Fibroblast of pulmonary artery (primary cell): ENCODE measurements around the gene SLC25A11.

Experiments used
- DNase-seq: peaks from one replicate; pipeline ENCODE4 v3.0.0-alpha.2; 2010; ENCODE audit warnings: low read depth
- H3K4me3 ChIP-seq: replicated peaks from 2 replicates; pipeline ENCODE4 v1.5.1; 2011; ENCODE audit warnings: low read depth, mild to moderate bottlenecking, control low read depth, low read length, moderate library complexity
- TF ChIP-seq, protein P1 (sequence below): IDR thresholded peaks from 2 replicates; pipeline ENCODE4 v1.5.1; 2011; ENCODE audit warnings: mild to moderate bottlenecking, control low read depth, low read length, inconsistent platforms; ENCODE audit errors: missing control alignments

Gene SLC25A11

DNA sequence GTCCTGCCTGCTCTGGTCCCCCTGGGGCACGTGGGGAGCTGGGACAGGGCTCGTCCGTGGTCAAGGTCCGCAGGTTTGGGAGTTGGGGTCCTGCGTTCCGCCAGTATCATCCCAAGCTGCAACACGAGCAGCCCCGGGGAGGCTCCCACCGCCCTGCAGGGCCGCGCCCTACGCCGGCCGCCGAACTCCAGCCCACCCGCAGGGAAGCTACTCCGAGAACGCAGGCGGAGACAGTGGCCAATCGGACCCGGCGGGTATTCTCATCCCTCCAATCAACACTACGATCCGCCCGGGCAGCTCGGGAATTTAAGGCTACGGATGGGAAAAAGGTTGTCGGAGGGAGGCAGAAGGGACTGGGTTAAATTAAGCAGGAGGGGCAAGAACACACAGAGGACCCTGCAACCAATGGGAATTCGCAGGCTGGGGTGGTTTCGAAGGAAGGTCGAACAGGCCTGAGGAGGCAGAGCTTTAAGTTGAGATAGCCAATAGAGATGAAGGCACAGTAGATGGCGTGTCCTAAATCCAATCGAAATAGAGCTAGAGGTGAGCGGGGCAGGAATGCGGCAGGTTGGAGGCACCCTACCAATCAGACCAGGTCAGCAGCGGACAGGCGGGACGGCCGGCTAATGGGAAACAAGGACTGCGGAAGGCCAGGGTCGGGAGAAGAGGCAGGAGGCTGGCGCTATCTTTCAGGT is 27.1 kb upstream of the SLC25A11 start:
- TF ChIP-seq, protein P1, sequence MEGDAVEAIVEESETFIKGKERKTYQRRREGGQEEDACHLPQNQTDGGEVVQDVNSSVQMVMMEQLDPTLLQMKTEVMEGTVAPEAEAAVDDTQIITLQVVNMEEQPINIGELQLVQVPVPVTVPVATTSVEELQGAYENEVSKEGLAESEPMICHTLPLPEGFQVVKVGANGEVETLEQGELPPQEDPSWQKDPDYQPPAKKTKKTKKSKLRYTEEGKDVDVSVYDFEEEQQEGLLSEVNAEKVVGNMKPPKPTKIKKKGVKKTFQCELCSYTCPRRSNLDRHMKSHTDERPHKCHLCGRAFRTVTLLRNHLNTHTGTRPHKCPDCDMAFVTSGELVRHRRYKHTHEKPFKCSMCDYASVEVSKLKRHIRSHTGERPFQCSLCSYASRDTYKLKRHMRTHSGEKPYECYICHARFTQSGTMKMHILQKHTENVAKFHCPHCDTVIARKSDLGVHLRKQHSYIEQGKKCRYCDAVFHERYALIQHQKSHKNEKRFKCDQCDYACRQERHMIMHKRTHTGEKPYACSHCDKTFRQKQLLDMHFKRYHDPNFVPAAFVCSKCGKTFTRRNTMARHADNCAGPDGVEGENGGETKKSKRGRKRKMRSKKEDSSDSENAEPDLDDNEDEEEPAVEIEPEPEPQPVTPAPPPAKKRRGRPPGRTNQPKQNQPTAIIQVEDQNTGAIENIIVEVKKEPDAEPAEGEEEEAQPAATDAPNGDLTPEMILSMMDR, result no peak
- peak overlapping the region; percentile 94 for H3K4me3 ChIP-seq
- peak; percentile 100 for DNase-seq

DNA sequence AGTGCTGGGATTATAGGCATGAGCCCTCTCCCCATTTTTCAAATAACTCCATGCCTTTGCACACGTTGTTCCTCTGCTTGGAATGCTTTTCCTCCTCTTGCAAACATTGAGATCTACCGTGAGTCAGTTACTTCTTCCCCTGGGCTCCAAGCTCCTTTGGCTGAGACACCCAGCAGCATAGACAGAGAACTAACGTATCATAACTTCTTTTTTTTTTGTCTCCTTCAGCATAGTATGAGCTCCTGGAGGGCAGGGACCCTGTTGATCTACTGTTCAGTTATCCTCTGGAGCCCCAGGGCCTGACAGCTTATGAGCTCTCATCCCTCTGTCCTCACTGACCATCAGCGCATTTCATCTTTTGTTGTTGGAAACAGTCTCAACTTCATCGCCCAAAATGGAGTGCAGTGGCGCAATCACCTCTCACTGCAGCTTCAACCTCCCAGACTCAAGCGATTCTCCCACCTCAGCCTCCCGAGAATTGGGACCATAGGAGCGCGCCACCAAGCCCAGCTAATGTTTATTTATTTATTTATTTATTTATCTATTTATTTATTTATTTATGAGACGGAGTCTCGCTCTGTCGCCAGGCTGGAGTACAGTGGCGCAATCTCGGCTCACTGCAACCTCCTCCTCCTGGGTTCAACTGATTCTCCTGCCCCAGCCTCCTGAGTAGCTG is 25.6 kb upstream of the SLC25A11 start:
- H3K4me3 ChIP-seq, result no peak overlapping the region
- no peak for DNase-seq
- TF ChIP-seq, protein P1, result no peak

- DNase-seq, result no peak
- H3K4me3 ChIP-seq, result no peak overlapping the region
- TF ChIP-seq, protein P1, result no peak
Measured at GRCh38 chr17:4960279-4960922, 20.6 kb upstream of the SLC25A11 start.

DNA sequence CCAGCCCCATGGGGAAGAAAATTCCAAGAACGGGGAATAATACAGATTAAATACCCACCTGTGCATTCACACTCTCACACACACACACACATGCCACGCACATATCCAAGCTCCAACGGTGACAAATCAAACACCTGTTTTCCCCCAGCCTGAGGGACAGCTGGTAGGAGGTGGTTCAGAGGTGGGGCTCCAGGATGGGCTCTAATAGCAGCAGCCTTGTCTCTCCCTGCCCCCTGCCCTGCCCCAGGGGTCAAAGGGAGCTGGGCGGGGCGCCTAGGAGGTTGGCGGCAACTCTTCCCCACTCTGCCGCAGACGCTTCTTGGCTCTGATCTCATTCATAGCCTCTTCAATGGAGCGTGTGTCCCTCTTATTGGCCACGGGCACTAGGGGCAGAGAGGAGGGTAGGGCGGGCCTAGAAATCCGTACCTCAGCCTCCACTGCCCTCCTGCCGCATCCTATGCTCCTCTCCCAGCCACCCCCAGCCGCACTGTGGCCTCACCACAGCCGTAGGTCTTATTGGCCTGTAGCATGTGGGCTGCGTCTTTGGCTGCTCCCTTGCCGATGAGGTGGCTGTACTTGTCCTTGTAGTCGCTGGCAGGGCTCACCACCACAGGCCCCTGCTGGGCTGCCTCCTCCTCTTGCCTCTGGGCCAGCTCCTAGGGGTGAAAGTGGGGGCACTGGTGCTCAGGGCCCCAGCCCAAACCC is 19.6 kb upstream of the SLC25A11 start:
- H3K4me3 ChIP-seq, result no peak overlapping the region
- TF ChIP-seq, protein P1, result no peak
- DNase-seq, result no peak

DNA sequence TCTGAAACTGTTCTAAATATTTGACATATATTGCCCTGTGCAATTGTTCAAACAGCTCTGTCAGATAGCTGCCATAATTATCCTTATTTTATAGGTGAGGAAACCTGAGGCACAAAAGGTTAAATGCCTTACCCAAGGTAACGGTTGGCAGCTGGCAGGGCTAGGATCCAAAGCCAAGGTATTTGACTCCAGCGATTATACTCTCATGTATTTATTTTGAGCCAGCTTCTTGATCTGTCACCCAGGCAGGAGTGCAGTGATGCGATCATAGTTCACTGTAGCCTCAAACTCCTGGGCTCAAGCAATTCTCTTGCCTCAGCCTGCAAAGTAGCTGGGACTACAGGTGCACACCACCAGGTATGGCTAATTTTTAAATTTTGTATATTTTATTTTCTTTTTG is 18.3 kb upstream of the SLC25A11 start:
- H3K4me3 ChIP-seq, result no peak overlapping the region
- DNase-seq, result no peak
- TF ChIP-seq, protein P1, result no peak

DNA sequence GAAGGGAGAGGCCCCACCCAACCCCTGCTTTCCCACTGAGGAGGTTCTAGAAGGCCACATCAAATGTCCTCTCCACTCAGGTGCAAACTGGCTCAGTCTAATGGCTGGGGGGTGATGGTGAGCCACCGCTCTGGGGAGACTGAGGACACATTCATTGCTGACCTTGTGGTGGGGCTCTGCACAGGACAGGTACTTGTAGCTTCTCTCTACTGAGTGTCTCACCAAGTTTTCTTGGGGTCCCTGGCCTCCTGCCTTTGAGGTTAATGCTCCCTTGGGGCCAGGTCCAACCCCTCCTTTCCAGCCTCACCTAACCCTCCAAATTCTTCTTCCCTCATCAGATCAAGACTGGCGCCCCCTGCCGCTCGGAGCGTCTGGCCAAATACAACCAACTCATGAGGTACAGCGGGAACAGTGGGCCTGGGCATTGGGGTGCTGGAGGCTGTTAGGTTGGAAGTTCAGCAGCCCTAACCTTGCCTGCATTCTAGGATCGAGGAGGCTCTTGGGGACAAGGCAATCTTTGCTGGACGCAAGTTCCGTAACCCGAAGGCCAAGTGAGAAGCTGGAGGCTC is 16.7 kb upstream of the SLC25A11 start:
- TF ChIP-seq, protein P1, result peak; percentile 21
- DNase-seq, result no peak

More for the DNA sequence above, 16.7 kb upstream of the SLC25A11 start:
- H3K4me3 ChIP-seq, result no peak overlapping the region
